Measurements from ENCODE around the gene GHRL.

The GHRL gene

GRCh38 chr3:10335871-10336622 is 43.3 kb upstream of the GHRL start:
- Histone ChIP-seq H3K9ac (ENCODE audit: low read length) (no peak overlapping the region), H2AFZ (ENCODE audit: low read depth, low read length, severe bottlenecking) (no peak overlapping the region), H3K27me3 (ENCODE audit: low read length) (no peaks in the 10 kb centered on the region), H3K9me2 (replicated peaks; ENCODE audit: insufficient read depth, low read length) (no peaks in the 10 kb centered on the region), H3K36me3 (ENCODE audit: low read length) (no peaks in the 10 kb centered on the region), H3K79me2 (ENCODE audit: insufficient read depth, low read length) (no peaks in the 10 kb centered on the region), H3K27ac (ENCODE audit: low read depth, low read length) (no peak overlapping the region), H3K4me2 (ENCODE audit: low read depth, low read length, poor library complexity, severe bottlenecking) (no peak overlapping the region), H3F3A (ENCODE audit: insufficient read depth) (no peaks in the 10 kb centered on the region), H3K4me3 (ENCODE audit: insufficient read depth, low read length, poor library complexity, severe bottlenecking) (no peak overlapping the region), H3K9me3 (ENCODE audit: insufficient read depth, low read length) (no peaks in the 10 kb centered on the region), H4K20me1 (ENCODE audit: low read depth, low read length) (no peaks in the 10 kb centered on the region)
- TF ChIP-seq EZH2phosphoT487 (conservative IDR thresholded peaks at IDR 0.05; ENCODE audit: low read length) = no peak
- no peak for TF ChIP-seq CTCF (IDR thresholded peaks at IDR 0.05; ENCODE audit: insufficient read depth, low read length, poor library complexity, severe bottlenecking)

- no peaks in the 10 kb centered on the region for H3K79me2 ChIP-seq (ENCODE audit: insufficient read depth, low read length)
- H3K27ac ChIP-seq (ENCODE audit: low read depth, low read length) = no peak overlapping the region
- no peak overlapping the region for H2AFZ ChIP-seq (ENCODE audit: low read depth, low read length, severe bottlenecking)
- no peak overlapping the region for H3K4me3 ChIP-seq (ENCODE audit: insufficient read depth, low read length, poor library complexity, severe bottlenecking)
- H3K36me3 ChIP-seq (ENCODE audit: low read length) = no peaks in the 10 kb centered on the region
- TF ChIP-seq EZH2phosphoT487 (conservative IDR thresholded peaks at IDR 0.05; ENCODE audit: low read length) = no peak
- no peak for TF ChIP-seq CTCF (IDR thresholded peaks at IDR 0.05; ENCODE audit: insufficient read depth, low read length, poor library complexity, severe bottlenecking)
- no peaks in the 10 kb centered on the region for H3K9me3 ChIP-seq (ENCODE audit: insufficient read depth, low read length)
- H3K4me2 ChIP-seq (ENCODE audit: low read depth, low read length, poor library complexity, severe bottlenecking) = no peak overlapping the region
- no peaks in the 10 kb centered on the region for H3K27me3 ChIP-seq (ENCODE audit: low read length)
- no peak overlapping the region for H3K9ac ChIP-seq (ENCODE audit: low read length)
- H4K20me1 ChIP-seq (ENCODE audit: low read depth, low read length) = no peaks in the 10 kb centered on the region
- H3F3A ChIP-seq (ENCODE audit: insufficient read depth) = no peaks in the 10 kb centered on the region
- H3K9me2 ChIP-seq (replicated peaks; ENCODE audit: insufficient read depth, low read length) = no peaks in the 10 kb centered on the region
Measured at GRCh38 chr3:10335190-10335738, 42.5 kb upstream of the GHRL start.

- TF ChIP-seq CTCF (IDR thresholded peaks at IDR 0.05; ENCODE audit: insufficient read depth, low read length, poor library complexity, severe bottlenecking) = peak; percentile 39
- TF ChIP-seq EZH2phosphoT487 (conservative IDR thresholded peaks at IDR 0.05; ENCODE audit: low read length) = no peak
- Histone ChIP-seq H3K36me3 (ENCODE audit: low read length) (no peaks in the 10 kb centered on the region), H3K4me2 (ENCODE audit: low read depth, low read length, poor library complexity, severe bottlenecking) (no peak overlapping the region)
Measured at GRCh38 chr3:10334459-10334858, 41.7 kb upstream of the GHRL start.

More at GRCh38 chr3:10334459-10334858, 41.7 kb upstream of the GHRL start:
- H3K9me3 ChIP-seq (ENCODE audit: insufficient read depth, low read length) = no peaks in the 10 kb centered on the region
- no peaks in the 10 kb centered on the region for H4K20me1 ChIP-seq (ENCODE audit: low read depth, low read length)
- no peak overlapping the region for H2AFZ ChIP-seq (ENCODE audit: low read depth, low read length, severe bottlenecking)
- no peak overlapping the region for H3K27ac ChIP-seq (ENCODE audit: low read depth, low read length)
- H3K9me2 ChIP-seq (replicated peaks; ENCODE audit: insufficient read depth, low read length) = no peaks in the 10 kb centered on the region
- H3K9ac ChIP-seq (ENCODE audit: low read length) = no peak overlapping the region
- H3F3A ChIP-seq (ENCODE audit: insufficient read depth) = no peaks in the 10 kb centered on the region
- no peak overlapping the region for H3K4me3 ChIP-seq (ENCODE audit: insufficient read depth, low read length, poor library complexity, severe bottlenecking)
- H3K79me2 ChIP-seq (ENCODE audit: insufficient read depth, low read length) = no peaks in the 10 kb centered on the region
- no peaks in the 10 kb centered on the region for H3K27me3 ChIP-seq (ENCODE audit: low read length)
